ENCODE data around the gene GPR107.

- no peak for TF ChIP-seq EZH2phosphoT487 (IDR thresholded peaks at IDR 0.05; ENCODE audit: insufficient read depth, low read depth)
- TF ChIP-seq EZH2 (IDR thresholded peaks at IDR 0.05; ENCODE audit: insufficient read depth, poor library complexity, severe bottlenecking) = no peak
Observed at GRCh38 chr9:130034570-130034969, 19.1 kb upstream of the GPR107 start.

All from GM23248 (cell line).